Right atrium auricular region (tissue), 2 donors: ENCODE measurements around the gene UBE4B. TPM values are rescaled to one million over a fixed set of nuclear protein-coding genes. Genes with fewer than 3 reads are reported as not detected.
A peak's percentile ranks its signal among the peaks of the same experiment; 100 is the strongest.

ENCODE experiments used
- DNase-seq: peaks from one replicate; pipeline ENCODE4 v3.0.0-alpha.2; 2019; ENCODE audit warnings: low spot score
- H3K27ac ChIP-seq, 2 donors: fragments of 200-600 bp; sonication (generic); 1 replicate in 1 of 2; 2 replicates in 1 of 2; pipeline ENCODE4 v1.5.1; 2016 to 2019
- H3K27me3 ChIP-seq, 2 donors: fragments of 200-600 bp; sonication (generic); one replicate each; pipeline versions ENCODE4 v1.5.1 to v1.6.0; 2017 to 2019
- H3K36me3 ChIP-seq: fragments of 200-600 bp; sonication (generic); one replicate; pipeline ENCODE4 v1.5.1; 2016
- H3K4me1 ChIP-seq, 2 donors: fragments of 200-600 bp; sonication (generic); one replicate each; pipeline versions ENCODE4 v1.5.1 to v1.6.0; 2017 to 2019
- H3K4me3 ChIP-seq, 2 donors: fragments of 200-600 bp; sonication (generic); 1 replicate in 1 of 2; 2 replicates in 1 of 2; pipeline ENCODE4 v1.5.1; 2017 to 2019; ENCODE audit warnings: mild to moderate bottlenecking in 1 of 2, moderate library complexity in 1 of 2
- H3K9me3 ChIP-seq, 2 donors: fragments of 200-600 bp; sonication (generic); one replicate each; pipeline ENCODE4 v1.5.1; 2019
- CTCF ChIP-seq, 2 donors: fragments of 200-600 bp; sonication (generic); IDR thresholded peaks; one replicate each; pipeline ENCODE4 v1.5.1; 2019; ENCODE audit warnings: antibody characterized with exemption in 2 of 2
- total RNA-seq, 2 donors: library from RNA; depleted of rRNA; stranded (reverse); fragments of >200 nt; gene quantifications; one replicate each; pipeline ENCODE4 v1.1.0, GENCODE V29; 2016

The UBE4B gene
- total RNA-seq, 2 donors from 2014 or later: 50.2 to 71.3 TPM

DNA sequence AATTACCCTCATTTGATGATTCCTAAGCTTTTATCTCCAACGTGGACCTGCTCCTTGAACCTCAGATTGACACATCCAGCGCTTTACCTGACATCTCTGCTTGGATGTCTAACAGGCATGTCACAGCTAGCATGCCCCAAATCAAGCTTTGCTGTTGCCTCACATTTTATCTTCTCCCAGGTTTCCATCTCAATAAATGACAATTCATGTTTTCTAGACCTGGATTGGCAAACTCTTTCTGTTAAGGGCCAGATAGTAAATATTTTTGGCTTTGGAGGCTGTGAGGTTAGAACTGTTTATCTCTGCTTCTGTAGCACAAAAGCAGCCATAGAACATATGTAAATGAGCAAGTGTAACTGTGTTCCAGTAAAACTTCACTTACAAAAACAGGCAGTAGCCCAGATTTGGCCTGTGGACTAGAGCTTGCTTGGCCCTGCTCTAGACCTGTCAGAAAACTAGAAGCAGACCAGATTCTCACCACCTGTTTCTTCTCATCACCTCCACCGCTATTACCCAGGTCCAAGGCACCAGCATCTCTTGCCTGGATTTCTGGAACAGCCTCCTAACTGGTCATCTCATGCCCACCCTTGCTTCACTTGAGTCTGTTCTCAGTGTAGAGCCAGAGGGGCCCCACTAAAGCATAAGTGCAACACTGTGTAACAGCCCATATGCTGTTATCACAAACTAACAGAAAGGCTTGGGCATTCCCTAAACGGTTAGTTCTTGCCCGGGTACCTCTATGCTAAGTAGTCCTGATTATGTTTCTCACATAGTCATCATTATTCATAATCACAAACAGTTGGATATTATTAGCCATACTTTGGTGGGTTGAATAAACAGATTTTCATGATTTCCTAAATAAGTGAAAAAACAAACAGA is 42.3 kb downstream of the UBE4B start:
- H3K27ac ChIP-seq: peak overlapping the region in 1 of 2 donors; percentile 38
- TF ChIP-seq CTCF (IDR thresholded peaks at IDR 0.05): no peak
- H3K36me3 ChIP-seq: no peaks in the 10 kb centered on the region
- peaks cover 0 to 21% of the 10 kb centered on the region in 2 donors for H3K4me1 ChIP-seq
- H3K27me3 ChIP-seq: no peaks in the 10 kb centered on the region
- no peak for DNase-seq
- no peak overlapping the region for H3K4me3 ChIP-seq
- no peaks in the 10 kb centered on the region for H3K9me3 ChIP-seq

GRCh38 chr1:10075732-10076131 is 43.0 kb downstream of the UBE4B start:
- DNase-seq: no peak
- Histone ChIP-seq H3K9me3 (no peaks in the 10 kb centered on the region), H3K27me3 (no peaks in the 10 kb centered on the region), H3K27ac (no peak overlapping the region), H3K36me3 (no peaks in the 10 kb centered on the region), H3K4me3 (no peak overlapping the region), H3K4me1 (peaks cover 0 to 21% of the 10 kb centered on the region in 2 donors)
- no peak for TF ChIP-seq CTCF (IDR thresholded peaks at IDR 0.05)

GRCh38 chr1:10078494-10078893 is 45.7 kb downstream of the UBE4B start:
- no peak overlapping the region for H3K27ac ChIP-seq
- H3K36me3 ChIP-seq: no peaks in the 10 kb centered on the region
- no peaks in the 10 kb centered on the region for H3K27me3 ChIP-seq
- H3K9me3 ChIP-seq: no peaks in the 10 kb centered on the region
- TF ChIP-seq CTCF (IDR thresholded peaks at IDR 0.05): no peak
- no peak overlapping the region for H3K4me3 ChIP-seq
- DNase-seq: no peak
- H3K4me1 ChIP-seq: peaks cover 0 to 15% of the 10 kb centered on the region in 2 donors

GRCh38 chr1:10080523-10080922 is 47.8 kb downstream of the UBE4B start:
- DNase-seq: no peak
- Histone ChIP-seq H3K27ac (no peak overlapping the region), H3K27me3 (no peaks in the 10 kb centered on the region), H3K36me3 (no peaks in the 10 kb centered on the region), H3K4me1 (peaks cover 0 to 4% of the 10 kb centered on the region in 2 donors), H3K9me3 (no peaks in the 10 kb centered on the region), H3K4me3 (no peak overlapping the region)
- TF ChIP-seq CTCF (IDR thresholded peaks at IDR 0.05): no peak

DNA sequence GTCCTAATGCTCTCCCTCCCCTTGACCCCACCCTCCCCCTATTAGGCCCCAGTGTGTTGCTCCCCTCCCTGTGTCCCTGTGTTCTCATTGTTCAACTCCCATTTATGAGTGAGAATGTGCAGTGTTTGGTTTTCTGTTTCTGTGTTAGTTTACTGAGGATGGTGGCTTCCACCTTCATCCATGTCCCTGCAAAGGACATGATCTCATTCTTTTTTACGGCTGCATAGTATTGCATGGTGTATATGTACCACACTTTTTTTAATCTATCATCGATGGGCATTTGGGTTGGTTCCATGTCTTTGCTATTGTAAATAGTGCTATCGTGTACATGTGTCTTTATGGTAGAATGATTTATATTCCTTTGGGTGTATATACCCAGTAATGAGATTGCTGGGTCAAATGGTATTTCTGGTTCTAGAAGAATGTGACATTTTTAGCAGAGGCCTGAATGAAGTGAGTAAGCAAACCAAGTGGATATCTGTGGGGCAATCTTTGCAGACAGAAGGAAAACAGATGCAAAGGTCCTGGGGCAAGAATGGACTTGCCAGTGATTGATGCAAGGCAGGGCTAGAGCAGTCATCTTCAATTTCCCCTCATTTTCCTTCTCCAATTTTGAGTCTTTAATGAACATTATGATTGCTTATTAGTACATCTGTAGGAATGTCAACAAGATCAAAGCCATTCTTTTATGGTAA is 50.2 kb downstream of the UBE4B start:
- DNase-seq: no peak
- H3K36me3 ChIP-seq: no peaks in the 10 kb centered on the region
- H3K4me1 ChIP-seq: peaks cover 0 to 4% of the 10 kb centered on the region in 2 donors
- no peaks in the 10 kb centered on the region for H3K27me3 ChIP-seq
- H3K9me3 ChIP-seq: no peaks in the 10 kb centered on the region
- no peak for TF ChIP-seq CTCF (IDR thresholded peaks at IDR 0.05)
- no peak overlapping the region for H3K27ac ChIP-seq
- no peak overlapping the region for H3K4me3 ChIP-seq
